NCI-H1694 treated with DMSO at 0.1 percent for 48 hours (cell line): ENCODE measurements around the gene PUSL1.
A peak's percentile ranks its signal among the peaks of the same experiment; 100 is the strongest.

Source experiments
- DNase-seq: peaks from one replicate; lab custom pipeline; 2025; lab: John Stamatoyannopoulos, UW

PUSL1 gene

DNA sequence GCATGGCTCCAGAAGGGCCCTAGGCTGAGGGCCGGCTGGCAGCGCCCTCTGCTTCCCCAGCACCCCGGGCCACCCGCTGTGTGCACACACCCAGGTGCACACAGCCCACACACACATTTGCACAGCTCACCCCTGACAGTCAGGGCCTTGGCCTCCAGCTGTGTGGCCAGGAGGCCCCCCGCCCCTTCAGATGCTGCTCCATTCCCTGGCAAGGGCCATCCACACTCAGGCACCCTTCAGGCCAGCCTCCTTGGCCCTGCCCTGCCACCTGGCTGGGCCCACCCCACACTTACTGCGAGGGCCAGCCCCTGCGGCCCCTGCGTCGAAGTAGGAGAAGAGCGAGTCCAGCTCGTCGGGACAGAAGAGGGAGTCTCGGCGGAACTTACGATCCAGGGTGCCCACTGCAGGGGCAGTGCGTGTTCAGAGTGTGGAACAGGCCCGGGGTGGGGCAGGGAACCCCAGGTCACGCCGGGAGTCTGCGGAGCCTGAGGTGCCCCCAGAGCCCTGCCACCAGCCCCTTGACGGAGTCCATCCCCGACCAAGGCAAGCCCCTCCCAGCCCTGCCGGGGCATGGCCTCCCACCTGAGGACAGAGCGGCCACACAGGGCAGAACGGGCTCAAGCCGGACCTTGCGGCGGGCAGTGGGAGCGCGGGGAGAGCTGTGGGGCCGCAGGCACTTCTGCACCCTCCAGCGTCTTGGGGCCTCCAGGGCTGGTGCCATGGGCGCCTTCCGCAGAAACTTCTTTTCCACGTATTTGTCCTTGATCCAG lies 13.1 kb upstream of the PUSL1 start:
- DNase-seq = no peak

DNA sequence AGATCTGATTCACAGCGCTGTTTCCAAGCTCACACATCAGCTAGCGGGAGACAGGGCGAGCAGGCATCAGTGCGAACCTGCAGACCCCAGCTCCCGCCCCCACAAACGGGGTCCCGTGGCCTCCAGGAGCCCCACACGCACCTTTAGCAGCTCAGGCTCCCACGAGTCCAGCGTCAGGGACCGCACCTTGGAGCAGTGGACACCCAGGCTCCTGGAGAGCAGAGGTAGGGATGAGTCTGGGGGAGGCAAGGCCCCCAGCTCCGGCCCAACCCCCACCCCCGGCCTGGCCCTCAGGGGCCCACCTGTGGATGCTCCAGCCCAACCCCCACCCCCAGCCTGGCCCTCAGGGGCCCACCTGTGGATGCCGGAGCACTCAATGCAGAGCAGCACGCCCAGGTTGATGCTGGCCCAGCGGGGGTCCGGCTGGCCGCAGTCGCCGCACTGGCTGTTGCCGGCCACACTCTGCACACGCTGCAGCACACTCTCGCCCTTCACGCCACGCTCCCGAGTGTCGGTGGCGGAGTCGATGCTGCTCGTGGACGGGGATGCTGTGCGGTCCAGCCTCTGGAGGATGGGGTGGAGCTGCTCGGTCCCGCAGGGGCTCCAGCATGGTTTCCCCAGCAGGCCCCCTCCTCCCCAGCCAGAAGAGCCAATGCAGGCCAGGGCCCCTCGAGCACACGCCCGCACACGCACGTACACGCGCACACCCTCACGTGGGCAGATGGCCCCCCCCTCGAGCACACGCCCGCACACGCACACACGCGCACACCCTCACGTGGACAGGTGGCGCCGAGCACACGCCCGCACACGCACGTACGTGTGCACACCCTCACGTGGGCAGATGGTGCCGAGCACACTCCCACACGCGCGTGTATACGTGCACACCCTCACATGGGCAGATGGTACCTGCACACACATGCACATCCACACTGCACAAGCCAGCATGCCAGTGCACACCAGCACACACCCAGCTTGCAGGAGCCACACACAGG lies 12.0 kb upstream of the PUSL1 start:
- no peak for DNase-seq

DNA sequence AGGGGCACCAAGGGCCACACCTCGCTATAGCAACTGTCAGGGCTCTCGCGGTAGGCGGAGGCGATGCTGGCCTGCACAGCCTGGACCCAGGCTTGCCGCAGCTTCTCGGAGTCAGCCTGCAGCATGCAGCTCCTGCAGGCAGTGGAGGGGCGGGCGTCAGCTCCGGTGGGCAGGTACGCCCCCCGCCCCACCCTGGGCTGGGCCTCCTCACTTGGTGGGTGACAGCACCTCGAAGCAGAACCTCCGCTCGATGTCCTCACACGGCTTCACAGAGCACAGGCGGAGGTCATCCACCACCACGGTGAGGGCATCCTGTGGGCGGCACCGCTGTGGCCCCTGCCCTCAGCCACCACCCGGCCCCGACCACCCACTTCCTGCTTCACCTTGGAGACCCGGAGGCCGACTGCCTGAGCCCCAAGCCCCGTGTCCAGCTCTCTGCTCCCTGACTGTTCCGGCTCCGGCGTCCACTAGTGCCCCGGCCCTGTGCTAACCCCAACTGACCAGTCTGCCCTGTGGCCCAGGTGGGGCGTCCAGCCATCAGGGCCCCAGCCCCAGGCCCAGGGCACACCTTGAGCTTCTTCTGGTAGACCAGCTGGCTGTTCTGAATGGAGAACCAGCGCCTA lies 10.5 kb upstream of the PUSL1 start:
- no peak for DNase-seq

DNA sequence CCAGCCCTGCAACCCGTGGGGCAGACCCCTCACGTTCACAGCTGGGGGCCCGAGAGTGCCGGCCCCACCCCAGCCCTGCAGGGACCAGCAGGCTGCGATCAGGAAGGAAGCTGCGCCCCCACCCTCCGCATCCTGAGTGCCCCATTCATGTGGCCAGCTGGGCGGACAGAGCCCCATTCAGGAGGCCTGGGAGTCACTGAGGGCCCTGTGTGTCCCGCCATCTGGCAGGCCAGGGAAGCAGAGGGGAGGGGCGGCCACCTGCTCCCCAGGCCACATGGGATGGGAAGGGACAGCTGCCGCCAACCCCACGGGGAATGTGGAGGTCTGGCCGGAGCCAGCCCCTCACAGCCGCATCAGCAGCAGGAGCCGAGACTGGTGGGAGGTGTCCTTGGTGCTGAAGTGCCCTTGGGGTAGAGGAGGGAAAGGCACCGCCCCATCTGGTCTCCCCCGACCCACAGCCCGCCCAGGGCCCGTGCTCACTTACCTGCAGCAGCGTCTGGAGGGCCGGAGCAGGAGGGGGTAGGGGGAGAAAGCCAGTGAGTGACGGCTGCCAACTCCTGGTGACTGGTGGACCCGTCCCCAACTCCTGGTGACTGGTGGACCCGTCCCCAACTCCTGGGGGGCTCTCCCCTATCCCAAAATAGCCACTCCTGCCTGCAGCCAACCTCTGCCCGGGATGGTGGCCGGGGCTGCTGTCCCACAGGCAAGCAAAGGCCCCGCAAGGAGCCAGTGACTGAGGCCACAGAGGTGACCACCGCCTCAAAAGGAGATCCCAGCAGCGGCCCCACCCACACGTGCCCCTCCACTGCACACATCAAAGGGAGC lies 9.3 kb upstream of the PUSL1 start:
- DNase-seq = no peak

DNA sequence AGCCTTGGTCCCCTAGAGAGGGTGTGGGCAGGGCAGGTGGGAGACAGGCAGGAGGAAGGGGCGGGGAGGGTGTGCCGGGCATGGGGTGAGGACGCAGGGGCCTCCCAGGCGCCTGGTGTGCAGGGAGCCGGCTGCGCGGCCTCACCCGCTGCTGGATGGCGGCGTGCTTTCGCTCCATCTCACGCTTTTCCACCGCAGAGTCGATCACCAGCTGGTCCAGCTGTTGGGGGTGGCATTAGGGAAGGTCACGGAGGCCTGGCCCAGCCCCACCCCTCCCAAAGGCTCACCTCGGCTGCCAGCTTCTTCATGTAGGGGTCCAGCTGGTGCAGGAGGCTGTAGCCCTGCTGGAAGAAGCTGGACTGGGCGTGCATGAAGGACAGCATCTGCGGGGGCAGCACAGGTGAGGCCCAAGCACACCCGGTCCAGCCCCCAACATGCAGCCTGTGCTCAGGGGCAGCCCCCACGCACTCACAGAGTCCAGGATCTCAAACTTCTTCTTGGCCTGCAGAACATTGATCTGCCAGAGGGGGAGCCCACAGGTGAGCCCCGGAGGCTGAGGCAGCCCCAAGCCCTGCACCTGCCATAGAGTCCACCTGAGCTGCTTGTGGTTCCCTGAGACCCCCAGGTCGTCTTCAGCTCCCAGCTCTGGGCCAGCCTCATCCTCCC lies 8.6 kb upstream of the PUSL1 start:
- no peak for DNase-seq

DNA sequence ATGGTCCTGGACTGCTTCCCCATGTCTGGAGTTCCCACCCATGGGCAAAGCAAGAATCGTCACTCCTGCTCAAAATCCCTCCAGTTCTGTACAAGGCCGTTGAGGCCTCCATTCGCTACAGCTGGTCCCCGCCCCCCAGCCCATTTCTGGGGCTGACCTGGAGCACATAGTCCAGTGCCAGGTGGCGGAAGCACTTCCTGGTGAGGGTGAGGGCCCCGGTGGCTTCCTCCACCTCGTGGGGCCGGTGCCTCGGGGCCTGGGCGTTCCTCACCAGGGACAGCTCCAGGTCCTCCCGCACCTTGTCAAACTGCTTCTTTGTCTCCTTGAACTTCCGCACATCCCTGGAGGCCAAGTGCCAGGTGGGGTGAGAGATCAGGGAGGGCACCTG lies 8.1 kb upstream of the PUSL1 start:
- DNase-seq = no peak

DNA sequence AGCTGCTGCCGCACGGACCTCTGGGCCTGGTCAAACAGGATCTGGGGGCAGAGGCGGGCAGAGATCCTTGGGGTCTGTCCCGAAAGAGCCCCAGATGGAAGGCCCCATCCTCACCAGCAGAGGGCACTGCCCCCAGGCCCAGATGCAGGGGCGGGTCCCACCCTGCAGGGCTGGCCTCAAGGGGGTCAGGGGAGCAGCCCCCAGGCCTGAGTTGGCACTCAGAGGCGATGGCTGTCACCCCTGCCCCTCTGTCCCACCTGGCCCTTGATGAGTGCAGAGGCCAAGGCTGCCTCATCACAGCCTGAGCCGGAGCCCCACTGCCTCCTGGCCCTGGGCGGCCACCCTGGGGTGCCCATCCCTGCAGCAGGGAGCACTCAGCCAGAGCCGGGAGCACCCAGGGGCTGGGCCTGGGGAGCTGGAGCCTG lies 6.4 kb upstream of the PUSL1 start:
- DNase-seq = no peak

DNA sequence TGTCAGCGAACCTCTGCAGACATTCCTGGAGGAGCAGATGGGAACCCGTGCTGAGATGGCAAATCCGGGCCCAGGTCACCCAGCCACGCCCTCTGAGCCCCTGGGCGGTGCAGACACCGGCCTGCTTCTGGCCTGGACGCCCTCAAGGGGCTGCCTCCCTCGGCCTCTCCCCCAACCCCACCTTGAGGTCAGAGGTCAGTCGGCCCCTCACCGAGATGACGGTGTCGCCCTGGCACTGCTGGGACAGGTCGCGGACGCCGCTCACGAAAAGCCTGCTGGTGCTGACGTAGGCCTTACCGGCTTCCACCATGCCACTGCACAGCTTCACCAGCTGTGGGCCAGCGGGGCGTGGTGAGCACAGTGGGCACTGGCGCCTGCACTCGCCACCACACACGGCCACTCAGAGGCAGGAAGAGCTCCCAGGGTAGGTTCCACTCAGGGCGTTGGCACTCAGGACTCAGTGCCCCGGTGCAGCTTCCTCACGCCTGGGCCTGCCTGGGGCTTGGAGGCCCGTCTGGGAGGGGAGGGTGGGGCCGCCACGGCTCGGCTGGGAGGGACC lies 5.4 kb upstream of the PUSL1 start:
- peak; percentile 16 for DNase-seq

DNA sequence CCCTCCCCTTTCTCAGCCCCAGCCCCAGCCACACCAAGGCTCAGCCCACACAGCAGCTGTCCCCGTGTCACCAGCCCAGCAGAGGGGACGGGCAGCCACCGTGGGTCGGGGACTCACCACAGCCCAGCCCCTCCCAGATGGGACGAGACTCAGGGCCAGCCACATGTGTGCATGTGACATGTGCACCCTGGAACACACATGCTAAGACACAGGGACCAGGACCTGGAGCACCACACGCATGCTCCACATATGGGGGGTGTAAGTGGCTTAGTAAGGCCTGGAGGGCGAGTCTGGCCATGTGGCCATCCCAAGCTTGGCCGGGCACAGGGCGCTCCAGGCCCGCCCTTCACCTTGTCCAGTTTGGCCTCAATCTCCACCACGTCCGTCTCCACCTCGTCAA lies 4.7 kb upstream of the PUSL1 start:
- DNase-seq = no peak

DNA sequence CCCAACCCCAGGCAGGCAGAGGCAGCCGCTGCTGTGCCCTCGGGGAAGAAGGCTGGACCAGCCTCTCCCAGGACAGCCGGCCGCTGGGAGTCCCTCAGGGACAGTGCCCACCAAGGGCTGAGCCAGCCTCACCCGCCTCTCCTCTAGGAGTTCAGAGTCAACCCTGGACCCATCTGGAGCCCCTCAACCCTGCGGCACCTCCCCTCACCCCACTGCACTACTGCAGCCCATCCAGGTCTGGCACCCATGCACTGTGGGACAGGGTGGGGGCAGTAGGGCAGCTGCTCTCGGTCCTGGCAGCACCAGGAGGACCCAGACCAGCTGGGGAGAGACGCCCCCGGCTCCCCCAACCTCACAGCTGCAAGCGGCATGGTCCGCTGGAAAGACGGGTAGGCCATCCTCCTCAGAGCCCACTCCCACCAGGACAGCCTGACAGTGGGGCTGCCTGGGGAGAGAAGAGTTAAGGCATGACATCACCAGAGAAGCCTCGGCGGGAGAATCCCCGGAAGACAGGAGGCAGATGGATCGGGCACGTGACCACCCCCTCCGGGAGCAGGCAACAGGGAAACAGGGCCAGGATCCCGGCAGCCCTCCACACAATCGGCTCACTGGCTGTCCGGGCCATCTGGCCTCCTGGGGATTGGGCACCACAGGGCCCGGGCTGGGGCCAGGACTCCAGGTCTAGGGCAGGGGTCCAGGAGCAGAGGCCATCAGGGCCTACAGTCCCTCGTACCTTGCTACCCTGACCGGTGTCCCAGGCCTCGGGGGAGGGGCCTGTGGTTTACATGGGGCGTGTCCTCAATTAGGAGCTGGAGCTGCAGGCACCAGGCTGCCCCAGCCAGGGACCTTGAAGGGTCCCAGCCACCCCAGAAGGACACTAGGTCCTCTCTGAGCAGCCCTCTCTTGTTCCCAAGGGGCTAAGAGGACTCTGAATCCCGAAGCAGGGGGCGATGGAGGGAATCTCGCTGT lies 3.8 kb upstream of the PUSL1 start:
- DNase-seq = peak; percentile 90

DNA sequence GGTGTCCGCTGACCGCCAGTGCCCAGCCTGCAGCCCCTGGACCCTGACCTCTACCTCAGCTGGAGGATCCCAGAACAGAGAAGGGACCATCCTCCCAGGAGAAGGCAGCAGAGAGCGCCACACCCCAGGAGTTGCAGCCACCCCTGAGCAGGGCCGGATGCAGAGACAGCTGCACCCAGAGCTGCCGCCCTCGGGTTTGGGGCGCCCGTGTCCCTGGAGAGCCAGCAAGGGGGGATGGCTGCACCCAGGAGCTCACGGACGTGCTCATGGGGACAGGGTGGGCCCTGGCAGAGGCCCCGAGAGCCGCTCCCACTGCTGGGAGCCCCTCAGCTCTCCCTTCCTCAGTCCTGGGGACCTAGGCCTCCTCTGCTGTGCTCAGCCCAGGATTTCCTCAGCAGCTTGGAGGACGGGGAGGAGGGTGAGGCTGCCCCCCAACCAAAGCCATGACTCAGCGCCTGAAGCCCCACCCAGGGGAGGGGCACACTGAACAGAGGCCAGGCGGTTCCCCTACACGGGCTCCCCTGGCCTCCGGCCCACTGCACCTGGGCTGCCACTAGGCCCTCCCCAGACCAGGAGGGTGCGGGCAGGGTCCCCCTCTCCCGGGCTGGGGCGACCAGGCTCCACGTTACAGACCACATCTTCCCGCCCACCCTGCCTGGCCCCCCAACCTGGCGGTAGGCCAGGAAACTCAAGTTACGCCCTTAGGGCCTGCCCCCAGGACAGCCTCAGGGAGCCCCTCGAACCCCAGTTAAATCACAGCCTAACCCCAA lies 2.9 kb upstream of the PUSL1 start:
- peak; percentile 67 for DNase-seq

DNA sequence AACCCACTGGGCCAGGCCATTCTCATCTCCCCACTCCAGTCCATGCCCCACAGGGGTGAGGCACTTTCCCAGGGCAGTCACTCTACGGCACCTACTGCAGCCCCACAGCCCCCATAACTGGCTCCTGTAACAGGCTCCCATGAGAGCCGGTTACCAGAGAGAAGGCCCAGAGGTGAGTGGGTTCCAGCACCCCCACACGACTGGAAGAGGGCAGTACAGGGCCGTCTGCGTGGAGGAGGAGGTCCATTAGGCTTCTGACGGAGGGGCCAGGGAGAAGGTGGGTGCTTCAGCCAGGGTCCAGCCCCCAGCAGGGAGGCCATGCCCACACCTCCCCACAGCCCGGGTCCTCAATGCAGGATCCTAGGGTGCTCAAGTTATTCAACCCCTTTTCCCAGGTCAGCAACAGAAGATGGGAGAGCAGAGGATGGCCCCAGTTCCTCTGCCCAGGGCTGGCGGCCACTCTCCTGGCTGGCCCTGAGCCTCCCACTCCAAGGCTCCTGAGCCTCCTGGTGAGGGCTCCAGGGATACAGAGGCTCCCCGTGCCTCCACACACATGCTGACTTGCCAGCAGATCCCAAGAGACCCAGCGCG lies 2.2 kb upstream of the PUSL1 start:
- DNase-seq = no peak

DNA sequence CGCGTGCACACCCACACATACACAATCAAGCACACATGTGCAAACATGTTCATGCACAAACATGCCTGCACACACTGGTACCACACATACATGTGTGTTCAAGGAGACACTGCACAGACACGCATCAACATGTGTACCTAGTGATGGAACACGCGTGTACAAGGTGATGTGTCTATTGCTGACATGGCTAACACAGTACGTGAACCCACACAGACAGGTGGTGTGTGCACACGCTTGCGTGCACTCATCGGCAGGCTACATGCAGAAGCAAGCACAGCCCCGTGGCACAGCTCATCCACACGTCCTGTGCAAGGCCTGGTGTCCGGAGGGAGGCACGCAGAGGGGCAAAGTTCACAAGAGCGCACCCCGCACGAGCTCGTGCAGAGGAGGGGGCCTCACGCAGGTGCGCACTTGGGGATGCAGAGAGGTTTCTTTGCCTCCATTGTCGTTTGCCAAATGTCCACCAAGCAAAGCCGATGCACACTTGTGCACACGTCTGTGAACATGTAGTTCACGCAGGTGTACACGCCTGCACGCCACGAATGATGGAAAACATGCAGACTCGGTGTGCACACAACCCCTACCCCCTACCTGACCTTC lies 1.6 kb upstream of the PUSL1 start:
- DNase-seq = no peak

DNA sequence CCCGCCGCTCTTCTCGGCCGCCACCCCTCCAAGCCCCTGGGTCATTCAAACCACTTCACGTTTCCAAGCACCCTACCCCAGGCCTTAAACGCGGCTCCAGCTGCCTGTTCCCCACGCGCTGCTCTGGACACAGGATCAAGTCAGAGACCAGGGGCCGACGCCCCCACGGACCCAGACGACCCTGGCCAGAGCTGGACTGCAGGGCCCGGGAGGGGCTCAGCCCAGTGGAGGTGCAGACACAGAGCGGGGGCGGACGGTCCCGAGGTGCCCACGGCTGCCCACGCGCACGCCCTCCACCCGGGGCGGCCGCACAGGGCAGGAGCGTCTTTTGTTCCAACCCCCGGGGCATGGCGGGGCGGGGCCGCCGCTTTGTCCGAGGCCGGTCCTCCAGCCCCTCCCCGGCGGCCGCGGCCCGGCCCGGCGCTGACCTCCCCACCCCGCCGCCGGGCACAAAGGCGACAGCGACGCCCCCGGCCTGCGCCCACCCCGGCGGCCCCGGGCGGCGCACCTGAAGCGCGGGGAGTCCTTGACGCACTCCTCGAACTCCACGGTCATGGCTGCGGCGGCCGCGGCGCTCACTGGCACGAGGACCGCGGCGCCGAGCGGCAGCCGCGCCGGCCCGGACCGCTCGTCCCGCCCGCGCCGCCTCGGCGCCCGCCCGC lies 1.0 kb upstream of the PUSL1 start:
- no peak for DNase-seq

DNA sequence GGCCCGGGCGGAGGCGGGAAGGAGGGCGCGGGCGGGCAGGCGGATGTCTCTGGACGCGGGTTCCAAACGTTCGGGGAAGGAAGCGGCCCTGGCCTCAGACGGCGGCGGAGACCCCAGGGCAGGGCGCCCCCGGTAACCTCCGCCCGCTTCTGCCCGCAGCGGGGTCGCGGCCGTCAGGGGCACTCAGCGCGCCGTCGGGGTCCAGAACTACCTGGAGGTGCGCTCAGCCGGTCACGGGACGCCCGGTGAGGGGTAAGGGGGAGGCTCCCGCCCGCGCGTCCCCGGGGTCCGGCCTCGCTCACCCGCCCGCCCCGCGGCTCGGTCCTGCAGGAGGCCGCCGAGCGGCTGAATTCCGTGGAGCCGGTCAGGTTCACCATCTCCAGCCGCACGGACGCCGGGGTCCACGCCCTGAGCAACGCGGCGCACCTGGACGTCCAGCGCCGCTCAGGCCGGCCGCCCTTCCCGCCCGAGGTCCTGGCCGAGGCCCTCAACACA lies 406 bp downstream of the PUSL1 start:
- DNase-seq = no peak

DNA sequence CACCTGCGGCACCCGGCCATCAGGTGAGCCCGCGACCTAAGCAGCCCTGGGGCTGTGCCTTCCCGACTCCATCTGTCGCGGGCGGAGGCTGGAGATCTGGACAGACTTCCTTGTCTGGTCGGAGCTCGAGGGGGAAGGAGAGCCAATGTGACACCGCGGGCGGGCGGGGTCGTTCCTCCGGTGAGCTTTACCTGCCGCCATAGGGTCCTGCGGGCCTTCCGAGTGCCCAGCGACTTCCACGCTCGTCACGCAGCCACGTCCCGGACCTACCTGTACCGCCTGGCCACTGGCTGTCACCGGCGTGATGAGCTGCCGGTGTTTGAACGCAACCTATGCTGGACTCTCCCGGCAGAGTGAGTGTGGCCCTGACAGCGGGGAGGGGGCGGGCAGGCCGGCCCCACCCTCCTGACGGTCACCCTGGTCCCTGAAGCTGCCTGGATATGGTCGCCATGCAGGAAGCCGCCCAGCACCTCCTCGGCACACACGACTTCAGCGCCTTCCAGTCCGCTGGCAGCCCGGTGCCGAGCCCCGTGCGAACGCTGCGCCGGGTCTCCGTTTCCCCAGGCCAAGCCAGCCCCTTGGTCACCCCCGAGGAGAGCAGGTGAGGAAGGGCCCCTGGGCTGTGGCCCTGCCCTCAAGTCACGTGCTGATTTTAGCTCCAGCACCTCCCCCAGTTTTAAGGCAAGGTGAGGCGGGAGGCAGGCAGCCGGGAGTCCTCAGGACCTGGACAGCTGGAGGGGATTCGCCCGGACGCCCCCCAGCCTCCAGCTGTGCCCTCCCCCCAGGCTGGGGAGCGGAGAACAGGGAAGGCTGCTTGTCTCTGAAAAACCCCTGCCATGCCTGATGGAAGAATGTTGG lies 1.1 kb downstream of the PUSL1 start:
- no peak for DNase-seq

DNA sequence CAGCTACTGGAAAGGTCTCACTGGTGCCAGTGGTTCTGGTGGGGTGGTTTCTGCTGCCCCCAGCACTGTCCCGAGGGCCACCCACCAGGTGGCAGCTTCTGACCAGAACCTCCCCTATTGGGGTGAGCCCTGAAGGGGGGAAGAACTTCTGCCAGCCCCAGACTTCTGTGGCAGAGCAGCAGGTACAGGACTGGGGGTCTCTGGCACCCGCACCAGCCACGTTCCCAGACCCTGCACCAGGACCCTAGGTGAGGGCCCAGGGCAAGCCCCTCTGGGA lies 1.6 kb downstream of the PUSL1 start:
- DNase-seq = no peak
